ENCODE measurements around the gene ARID1B.

DNA sequence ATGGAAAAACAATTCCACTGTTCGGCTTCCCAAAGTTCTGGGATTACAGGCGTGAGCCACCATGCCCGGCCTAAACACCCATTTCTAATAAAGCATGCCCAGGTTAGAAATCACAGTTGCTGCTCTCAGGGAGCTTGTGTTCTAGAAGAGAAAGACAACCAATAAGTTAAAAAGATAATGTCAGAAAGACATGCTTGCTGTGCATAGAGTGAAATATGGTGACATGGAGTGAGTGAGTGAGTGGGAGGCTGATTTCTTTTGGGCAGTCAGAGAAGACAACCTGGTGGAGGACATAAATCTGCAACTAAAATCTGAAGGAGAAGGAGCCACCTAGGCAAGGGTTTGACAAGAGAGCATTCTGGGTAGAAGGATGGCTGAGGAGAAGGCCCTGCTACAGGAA lies 222.6 kb downstream of the ARID1B start:
- TF ChIP-seq, protein P1, sequence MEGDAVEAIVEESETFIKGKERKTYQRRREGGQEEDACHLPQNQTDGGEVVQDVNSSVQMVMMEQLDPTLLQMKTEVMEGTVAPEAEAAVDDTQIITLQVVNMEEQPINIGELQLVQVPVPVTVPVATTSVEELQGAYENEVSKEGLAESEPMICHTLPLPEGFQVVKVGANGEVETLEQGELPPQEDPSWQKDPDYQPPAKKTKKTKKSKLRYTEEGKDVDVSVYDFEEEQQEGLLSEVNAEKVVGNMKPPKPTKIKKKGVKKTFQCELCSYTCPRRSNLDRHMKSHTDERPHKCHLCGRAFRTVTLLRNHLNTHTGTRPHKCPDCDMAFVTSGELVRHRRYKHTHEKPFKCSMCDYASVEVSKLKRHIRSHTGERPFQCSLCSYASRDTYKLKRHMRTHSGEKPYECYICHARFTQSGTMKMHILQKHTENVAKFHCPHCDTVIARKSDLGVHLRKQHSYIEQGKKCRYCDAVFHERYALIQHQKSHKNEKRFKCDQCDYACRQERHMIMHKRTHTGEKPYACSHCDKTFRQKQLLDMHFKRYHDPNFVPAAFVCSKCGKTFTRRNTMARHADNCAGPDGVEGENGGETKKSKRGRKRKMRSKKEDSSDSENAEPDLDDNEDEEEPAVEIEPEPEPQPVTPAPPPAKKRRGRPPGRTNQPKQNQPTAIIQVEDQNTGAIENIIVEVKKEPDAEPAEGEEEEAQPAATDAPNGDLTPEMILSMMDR (conservative IDR thresholded peaks at IDR 0.05; ENCODE audit: low read depth, low read length), result no peak
- TF ChIP-seq EZH2 (IDR thresholded peaks at IDR 0.05; ENCODE audit: low read length, unreplicated experiment) (no peak), EZH2phosphoT487 (IDR thresholded peaks at IDR 0.05; ENCODE audit: borderline replicate concordance, low read length) (no peak)
